A549 (cell line): Measurements from ENCODE around the gene CFH. TPM values are rescaled to one million over a fixed set of nuclear protein-coding genes. Genes with fewer than 3 reads are reported as not detected.
"Not testable (repeated sequence)": the region's sequence is repeated elsewhere in the genome, so short reads cannot be mapped to it uniquely, and the experiment has no call there.

ENCODE experiments used
- ATAC-seq, 2 experiments: fragments of 200-7000 bp in 1 of 2; fragments of >200 bp in 1 of 2; cut with Nextera tagmentation in 1 of 2; cut with Tn5 transposase in 1 of 2; 3 replicates each; pipeline versions ENCODE4 v1.8.0 to v1.9.1; 2018 to 2020; ENCODE audit warnings: mild to moderate bottlenecking in 1 of 2, moderate library complexity in 1 of 2
- CTCF ChIA-PET: fragments of 300-600 bp; sonication (Branson Sonifier 250); formaldehyde crosslinking; extraction: SDS; loops from one replicate; lab custom pipeline; 2021; ENCODE audit warnings: antibody characterized with exemption, inconsistent platforms; lab: Yijun Ruan, JAX
- POLR2A ChIA-PET: fragments of 350-600 bp; formaldehyde crosslinking; extraction: SDS; loops from one replicate; lab custom pipeline; 2021; ENCODE audit warnings: antibody characterized with exemption, inconsistent platforms; lab: Yijun Ruan, JAX
- DNase-seq, 2 experiments: peaks; one replicate each; pipeline versions ENCODE4 v3.0.0 to v3.0.0-alpha.2; 2011 to 2016; ENCODE audit warnings: low read depth in 1 of 2, low spot score in 1 of 2
- FAIRE-seq: peaks from 2 replicates; lab custom pipeline; 2011; peaks lifted over from hg19 to GRCh38; lab: Jason Lieb, UNC
- H3K27ac ChIP-seq, 2 experiments: fragments of >200 bp; sonication (Bioruptor Twin); formaldehyde crosslinking; 3 replicates each; pipeline ENCODE4 v1.5.1; 2016 to 2017
- H3K4me1 ChIP-seq: fragments of >200 bp; sonication (Bioruptor Twin); formaldehyde crosslinking; 3 replicates; pipeline ENCODE4 v1.6.1; 2016
- H3K4me2 ChIP-seq: fragments of >200 bp; sonication (Bioruptor Twin); formaldehyde crosslinking; 3 replicates; pipeline ENCODE4 v1.6.1; 2016
- H3K4me3 ChIP-seq: fragments of >200 bp; sonication (Bioruptor Twin); formaldehyde crosslinking; 3 replicates; pipeline ENCODE4 v1.5.1; 2016
- H3K9me3 ChIP-seq: fragments of >200 bp; sonication (Bioruptor Twin); formaldehyde crosslinking; 3 replicates; pipeline ENCODE4 v1.6.1; 2016
- ATOH8 ChIP-seq: fragments of 250-450 bp; sonication (Bioruptor Pico); IDR thresholded peaks from 2 replicates; pipeline ENCODE4 v1.5.0; 2020; ENCODE audit warnings: low read depth, mild to moderate bottlenecking, moderate library complexity
- BHLHE40 ChIP-seq: IDR thresholded peaks from 2 replicates; pipeline ENCODE4 v1.6.1; 2012; ENCODE audit warnings: low read depth, low read length, inconsistent platforms
- CEBPB ChIP-seq, 2 experiments: fragments of >200 bp in 1 of 2; sonication (Bioruptor Twin) in 1 of 2; formaldehyde crosslinking in 1 of 2; IDR thresholded peaks; 2 replicates each; pipeline ENCODE4 v1.6.1; 2012 to 2016
- CTCF ChIP-seq: fragments of >200 bp; sonication (Bioruptor Twin); formaldehyde crosslinking; IDR thresholded peaks from 3 replicates; pipeline ENCODE4 v1.5.1; 2016
- FOSB ChIP-seq: fragments of 250-450 bp; sonication (Bioruptor Pico); IDR thresholded peaks from 2 replicates; pipeline ENCODE4 v1.5.0; 2020; ENCODE audit warnings: mild to moderate bottlenecking, moderate library complexity
- KDM5A ChIP-seq: fragments of 200-600 bp; sonication (generic); IDR thresholded peaks from 2 replicates; pipeline ENCODE4 v1.6.1; 2016; ENCODE audit warnings: antibody characterized with exemption, mild to moderate bottlenecking
- MAFK ChIP-seq: fragments of 450-650 bp; IDR thresholded peaks from 2 replicates; pipeline ENCODE4 v1.6.1; 2014; ENCODE audit not compliant: partially characterized antibody
- POLR2A ChIP-seq: IDR thresholded peaks from 2 replicates; pipeline ENCODE4 v1.6.1; 2012; ENCODE audit warnings: mild to moderate bottlenecking, low read length
- RAD21 ChIP-seq, 2 experiments: fragments of >200 bp in 1 of 2; sonication (Bioruptor Twin) in 1 of 2; formaldehyde crosslinking in 1 of 2; IDR thresholded peaks in 1 of 2; conservative IDR thresholded peaks in 1 of 2; 2 replicates in 1 of 2; 3 replicates in 1 of 2; pipeline ENCODE4 v1.6.1; 2012 to 2018; ENCODE audit warnings: inconsistent platforms in 1 of 2
- SMC3 ChIP-seq: fragments of >200 bp; sonication (Bioruptor Twin); formaldehyde crosslinking; IDR thresholded peaks from 3 replicates; pipeline ENCODE4 v1.6.1; 2018; ENCODE audit warnings: inconsistent platforms
- TP53 ChIP-seq: fragments of 250-450 bp; sonication (Bioruptor Pico); IDR thresholded peaks from 2 replicates; pipeline ENCODE4 v1.5.0; 2021; ENCODE audit warnings: mild to moderate bottlenecking, moderate library complexity
- ZSCAN20 ChIP-seq: fragments of 250-450 bp; sonication (Bioruptor Pico); IDR thresholded peaks from 2 replicates; pipeline ENCODE4 v1.8.0; 2022; ENCODE audit warnings: mild to moderate bottlenecking, moderate library complexity
- WGBS: methylation state at CpG from one replicate; pipeline ENCODE4 v1.1.6; 2017; ENCODE audit errors: missing lambda C conversion rate; 5-methylcytosine and 5-hydroxymethylcytosine counted together
- polyA plus RNA-seq, 4 experiments: library from polyadenylated mRNA; depleted of rRNA in 3 of 4; stranded (reverse); fragments of >200 nt; fragmentation: RNase III in 1 of 4; extraction: RNeasy Plus Mini Kit Qiagen cat#74134 plus additional on column Dnase treatment in 1 of 4; gene quantifications; 2 replicates in 3 of 4; 3 replicates in 1 of 4; pipeline ENCODE4 v1.2.3, GENCODE V29; 2011 to 2017

CFH gene
- polyA plus RNA-seq, 2 of the 4 experiments (the other 2 are of a cell fraction) = 8.2 to 68.1 TPM

DNA sequence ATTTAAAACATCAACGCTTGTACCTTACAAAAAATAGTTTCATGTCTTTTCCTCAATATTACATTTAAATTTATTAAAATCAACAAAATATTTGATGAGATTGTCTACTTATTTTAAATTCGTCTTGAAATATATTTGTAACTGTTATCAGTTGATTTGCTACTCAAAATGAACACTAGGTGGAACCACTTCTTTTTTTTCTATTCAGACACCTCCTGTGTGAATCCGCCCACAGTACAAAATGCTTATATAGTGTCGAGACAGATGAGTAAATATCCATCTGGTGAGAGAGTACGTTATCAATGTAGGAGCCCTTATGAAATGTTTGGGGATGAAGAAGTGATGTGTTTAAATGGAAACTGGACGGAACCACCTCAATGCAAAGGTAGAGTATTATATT is 91.4 kb downstream of the CFH start:
- H3K4me1 ChIP-seq, H3K9me3 ChIP-seq, H3K27ac ChIP-seq, CTCF ChIA-PET, H3K4me3 ChIP-seq, POLR2A ChIA-PET: not testable (repeated sequence)
- TF ChIP-seq SMC3 (peak; percentile 51; the same call in 2 of the 3 replicates), RAD21 (conservative IDR thresholded peaks at IDR 0.05 in 1 of 2, IDR thresholded peaks at IDR 0.05 in 1 of 2) (peak; percentile 39 to 52), CTCF (peak; percentile 44)
- WGBS = 10% methylated on average over 6 of the region's 6 CpGs
- peak overlapping the region; percentile 51; the same call in 2 of the 3 replicates for H3K4me2 ChIP-seq
- ATAC-seq (peak; percentile 76 to 89; a peak in 5 of 6 replicates), DNase-seq (peak; percentile 9 to 47), FAIRE-seq (peak; percentile 74)

DNA sequence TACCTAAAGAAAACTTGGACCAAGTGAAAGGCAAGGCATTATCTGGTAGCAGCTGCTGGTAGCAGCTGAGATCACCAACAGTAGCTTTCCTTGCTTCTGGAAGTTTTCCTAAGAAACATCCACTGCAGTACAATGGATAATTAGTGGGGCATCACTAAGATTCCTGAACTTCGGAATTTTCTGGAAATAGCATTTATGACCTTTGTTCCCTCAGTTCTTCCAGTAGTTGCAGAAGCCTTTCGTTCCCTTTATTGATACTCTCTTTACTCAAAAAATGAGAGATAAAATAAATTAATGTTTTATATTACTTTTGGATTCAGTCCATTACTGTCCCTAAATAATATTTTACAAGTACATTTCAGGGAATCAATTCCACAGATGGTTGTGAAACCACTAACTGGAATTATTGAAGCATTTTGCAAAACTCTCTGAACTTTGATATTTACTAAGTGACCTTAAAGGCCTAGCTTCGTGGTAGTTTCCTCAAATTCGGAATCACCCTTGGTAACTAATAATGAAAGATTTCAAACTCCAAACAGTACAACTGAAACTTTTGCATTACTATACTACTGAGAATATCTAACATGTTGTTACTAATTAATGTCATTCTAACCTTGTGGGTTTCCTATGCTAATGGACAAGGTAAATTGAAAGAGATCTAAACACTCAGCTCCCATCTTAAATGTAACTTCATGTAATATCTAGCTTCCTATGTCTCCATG is 113.3 kb downstream of the CFH start:
- ATAC-seq, H3K4me1 ChIP-seq, POLR2A ChIA-PET, H3K27ac ChIP-seq, DNase-seq, H3K4me3 ChIP-seq, H3K9me3 ChIP-seq, CTCF ChIA-PET, H3K4me2 ChIP-seq: not testable (repeated sequence)
- FAIRE-seq = peak; percentile 90
- WGBS = 44% methylated on average over 4 of the region's 4 CpGs

DNA sequence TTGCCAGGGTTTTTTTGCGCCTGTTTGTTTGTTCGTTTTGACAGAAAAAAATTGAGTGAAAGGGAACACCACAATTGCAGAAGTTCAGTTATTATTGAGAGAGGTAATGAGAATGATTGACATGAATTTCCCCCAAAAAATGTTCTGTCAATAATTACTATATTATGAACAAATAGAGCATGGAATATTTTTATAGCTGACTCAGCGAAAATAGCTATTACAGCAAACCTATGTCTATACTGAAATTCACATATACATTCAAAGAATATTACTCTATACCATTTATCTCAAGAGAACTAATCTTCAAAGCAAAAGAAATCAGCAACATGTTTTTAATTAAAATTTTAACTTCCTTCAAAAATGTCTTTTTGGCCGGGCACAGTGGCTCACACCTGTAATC is 118.0 kb downstream of the CFH start:
- ATAC-seq, FAIRE-seq, POLR2A ChIA-PET, H3K9me3 ChIP-seq, H3K4me2 ChIP-seq, H3K4me1 ChIP-seq, DNase-seq, H3K4me3 ChIP-seq, H3K27ac ChIP-seq, CTCF ChIA-PET: not testable (repeated sequence)
- 76% methylated on average over 4 of the region's 4 CpGs for WGBS
- TF ChIP-seq MAFK = peak; percentile 95

- 88% methylated on average over 1 of the region's 1 CpG for WGBS
- CTCF ChIA-PET = no interaction called here
- H3K27ac ChIP-seq = no peak overlapping the region
- H3K4me1 ChIP-seq = no peaks in the 10 kb centered on the region
- DNase-seq (no peak), FAIRE-seq (no peak), ATAC-seq (no peak)
- no peak overlapping the region for H3K4me3 ChIP-seq
- no peaks in the 10 kb centered on the region for H3K9me3 ChIP-seq
- H3K4me2 ChIP-seq = no peak overlapping the region
- TF ChIP-seq ATOH8 (CRISPR knock-in tag) = no peak
- no peak for TF ChIP-seq CEBPB (IDR thresholded peaks at IDR 0.05)
- TF ChIP-seq POLR2A = no peak
- no peak for TF ChIP-seq ZSCAN20
- POLR2A ChIA-PET = no interaction called here
Measured at GRCh38 chr1:196773713-196774112, 121.9 kb downstream of the CFH start.

DNA sequence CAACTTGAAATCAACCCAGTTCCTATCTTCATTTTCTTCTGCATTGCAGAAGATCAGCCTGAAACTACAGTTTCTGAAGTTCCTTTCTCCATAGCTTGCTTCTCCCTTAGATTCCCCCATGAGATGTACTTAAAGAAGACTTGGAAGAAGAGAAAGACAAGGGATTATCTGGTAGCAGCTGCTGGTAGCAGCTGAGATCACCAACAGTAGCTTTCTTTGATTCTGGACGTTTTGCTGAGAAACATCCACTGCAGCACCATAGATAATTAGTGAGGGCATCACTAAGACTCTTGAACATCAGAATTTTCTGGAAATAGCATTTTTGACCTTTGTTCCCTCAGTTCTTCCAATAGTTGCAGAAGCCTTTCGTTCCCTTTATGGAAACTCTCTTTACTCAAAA is 122.3 kb downstream of the CFH start:
- ATAC-seq = no peak
- POLR2A ChIA-PET = no interaction called here
- Histone ChIP-seq H3K9me3 (no peaks in the 10 kb centered on the region), H3K4me1 (no peaks in the 10 kb centered on the region), H3K4me2 (no peak overlapping the region), H3K27ac (no peak overlapping the region), H3K4me3 (no peak overlapping the region)
- DNase-seq = no peak
- CTCF ChIA-PET = no interaction called here
- WGBS = 18% methylated on average over 2 of the region's 2 CpGs
- no peak for FAIRE-seq
- TF ChIP-seq BHLHE40 = no peak
- no peak for TF ChIP-seq FOSB (CRISPR knock-in tag)
- no peak for TF ChIP-seq KDM5A
- TF ChIP-seq TP53 (CRISPR knock-in tag) = no peak
